Tibial nerve (tissue), 4 donors: ENCODE results near the gene DCTN3. TPM values are rescaled to one million over a fixed set of nuclear protein-coding genes. Genes with fewer than 3 reads are reported as not detected.

Experiments
- DNase-seq, 2 donors: peaks; one replicate each; pipeline ENCODE4 v3.0.0-alpha.2; 2019; ENCODE audit warnings: low spot score in 2 of 2
- H3K27ac ChIP-seq, 4 donors: fragments of 200-600 bp; sonication (generic) in 3 of 4; one replicate each; pipeline ENCODE4 v1.5.1; 2017 to 2019; ENCODE audit warnings: mild to moderate bottlenecking in 1 of 4
- H3K27me3 ChIP-seq, 2 donors: fragments of 200-600 bp; sonication (generic) in 1 of 2; one replicate each; pipeline versions ENCODE4 v1.5.1 to v1.6.0; 2017 to 2019
- H3K36me3 ChIP-seq, 3 donors: fragments of 200-600 bp; sonication (generic); one replicate each; pipeline ENCODE4 v1.5.1; 2018 to 2019
- H3K4me1 ChIP-seq, 4 donors: fragments of 200-600 bp; sonication (generic) in 3 of 4; one replicate each; pipeline ENCODE4 v1.5.1; 2017 to 2019
- H3K4me3 ChIP-seq, 4 donors: fragments of 200-600 bp; sonication (generic) in 3 of 4; one replicate each; pipeline ENCODE4 v1.5.1; 2017 to 2019; ENCODE audit warnings: mild to moderate bottlenecking in 1 of 4, moderate library complexity in 1 of 4
- H3K9me3 ChIP-seq, 4 donors: fragments of 200-600 bp; sonication (generic) in 3 of 4; one replicate each; pipeline ENCODE4 v1.5.1; 2017 to 2019
- EP300 ChIP-seq, 2 donors: sonication (generic); formaldehyde crosslinking; IDR thresholded peaks; one replicate each; pipeline ENCODE4 v1.6.1; 2017; ENCODE audit warnings: antibody characterized with exemption in 2 of 2, mild to moderate bottlenecking in 1 of 2
- POLR2A ChIP-seq, 2 donors: fragments of 450-650 bp; IDR thresholded peaks; one replicate each; pipeline ENCODE4 v1.6.1; 2017; ENCODE audit warnings: antibody characterized with exemption in 2 of 2, mild to moderate bottlenecking in 2 of 2, moderate library complexity in 2 of 2
- WGBS, 2 donors: methylation state at CpG; one replicate each; pipeline ENCODE4 v1.1.5; 2018; 5-methylcytosine and 5-hydroxymethylcytosine counted together
- total RNA-seq, 4 donors: library from RNA; depleted of rRNA; stranded (reverse); fragments of >200 nt; gene quantifications; one replicate each; pipeline ENCODE4 v1.1.0, GENCODE V29; 2016
- TF ChIP-seq, protein P1 (sequence below), 5 experiments: fragments of 200-600 bp in 3 of 5; fragments of 450-650 bp in 2 of 5; sonication (generic) in 3 of 5; IDR thresholded peaks; one replicate each; pipeline ENCODE4 v1.5.1; 2016 to 2019; ENCODE audit warnings: antibody characterized with exemption in 5 of 5, mild to moderate bottlenecking in 3 of 5, moderate library complexity in 2 of 5

Gene DCTN3
- total RNA-seq, 4 donors from 2014 or later = 64.7 to 87.5 (median 73.7) TPM

- no peak for DNase-seq
- Histone ChIP-seq H3K27ac (peak overlapping the region in 3 of 4 donors; percentile 40 to 100 (median 99)), H3K36me3 (peaks cover 0 to 46% (median 0%) of the 10 kb centered on the region in 3 donors), H3K4me3 (no peak overlapping the region), H3K27me3 (no peaks in the 10 kb centered on the region), H3K4me1 (peaks cover 0 to 30% (median 7%) of the 10 kb centered on the region in 4 donors), H3K9me3 (no peaks in the 10 kb centered on the region)
- TF ChIP-seq EP300 (IDR thresholded peaks at IDR 0.05) (no peak), POLR2A (IDR thresholded peaks at IDR 0.05) (no peak)
- TF ChIP-seq, protein P1, sequence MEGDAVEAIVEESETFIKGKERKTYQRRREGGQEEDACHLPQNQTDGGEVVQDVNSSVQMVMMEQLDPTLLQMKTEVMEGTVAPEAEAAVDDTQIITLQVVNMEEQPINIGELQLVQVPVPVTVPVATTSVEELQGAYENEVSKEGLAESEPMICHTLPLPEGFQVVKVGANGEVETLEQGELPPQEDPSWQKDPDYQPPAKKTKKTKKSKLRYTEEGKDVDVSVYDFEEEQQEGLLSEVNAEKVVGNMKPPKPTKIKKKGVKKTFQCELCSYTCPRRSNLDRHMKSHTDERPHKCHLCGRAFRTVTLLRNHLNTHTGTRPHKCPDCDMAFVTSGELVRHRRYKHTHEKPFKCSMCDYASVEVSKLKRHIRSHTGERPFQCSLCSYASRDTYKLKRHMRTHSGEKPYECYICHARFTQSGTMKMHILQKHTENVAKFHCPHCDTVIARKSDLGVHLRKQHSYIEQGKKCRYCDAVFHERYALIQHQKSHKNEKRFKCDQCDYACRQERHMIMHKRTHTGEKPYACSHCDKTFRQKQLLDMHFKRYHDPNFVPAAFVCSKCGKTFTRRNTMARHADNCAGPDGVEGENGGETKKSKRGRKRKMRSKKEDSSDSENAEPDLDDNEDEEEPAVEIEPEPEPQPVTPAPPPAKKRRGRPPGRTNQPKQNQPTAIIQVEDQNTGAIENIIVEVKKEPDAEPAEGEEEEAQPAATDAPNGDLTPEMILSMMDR (IDR thresholded peaks at IDR 0.05) = no peak
These were observed 43.0 kb upstream of the DCTN3 start for GRCh38 chr9:34663303-34663605.

DNA sequence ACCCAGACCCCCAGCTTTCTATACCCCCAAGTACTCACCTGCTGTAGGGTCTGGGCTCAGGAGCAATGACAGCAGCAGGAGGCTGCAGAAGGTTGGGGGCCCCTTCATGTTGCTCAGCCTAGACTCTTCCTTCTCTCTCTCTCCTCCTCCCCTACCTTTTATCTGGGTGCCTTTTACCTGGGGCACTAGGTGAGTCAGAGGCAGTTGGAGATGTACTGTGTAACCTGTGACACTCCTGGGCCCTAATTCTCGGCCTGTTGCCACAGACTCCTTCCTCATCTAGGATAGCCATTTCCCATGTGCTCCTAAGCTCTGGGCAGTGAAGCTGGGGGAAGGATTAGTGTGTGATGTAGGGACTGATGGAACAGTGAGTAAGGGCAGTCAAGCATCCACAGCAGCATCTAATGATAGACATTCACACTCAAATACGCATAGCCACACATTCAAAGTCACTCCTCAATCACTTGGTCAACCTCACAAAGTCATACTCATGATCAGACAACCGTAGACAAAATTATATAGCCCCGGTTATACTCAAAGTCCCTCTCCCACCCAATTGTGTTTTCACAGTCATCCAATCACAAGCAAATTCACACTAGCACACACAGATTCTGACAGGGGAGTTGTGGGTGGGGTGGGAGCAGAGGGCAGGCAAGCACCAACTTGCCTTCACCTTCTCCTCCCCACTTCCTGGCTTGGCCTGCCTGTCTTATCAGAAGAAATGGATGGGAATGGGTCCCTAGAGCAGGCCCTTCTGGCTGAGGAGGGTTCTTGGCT is 42.4 kb upstream of the DCTN3 start, which contains the start of gene CCL27:
TSS of gene CCL27 (minus strand) at position 132 of the 777 bp plus-strand sequence. CDS start at position 108, 24 bp downstream.
- Histone ChIP-seq H3K4me3 (no peak within 1 kb of the TSS), H3K36me3 (peaks cover 0 to 41% (median 0%) of the 10 kb centered on the region in 3 donors), H3K27me3 (no peaks in the 10 kb centered on the region), H3K9me3 (no peaks in the 10 kb centered on the region), H3K27ac (peak within 1 kb of the TSS in 3 of 4 donors; percentile 40 to 100 (median 99)), H3K4me1 (peaks cover 0 to 30% (median 7%) of the 10 kb centered on the region in 4 donors)
- TF ChIP-seq, protein P1 (IDR thresholded peaks at IDR 0.05) = no peak
- TF ChIP-seq EP300 (IDR thresholded peaks at IDR 0.05) (no peak), POLR2A (IDR thresholded peaks at IDR 0.05) (no peak)
- 74 to 87% methylated on average over 4 of the region's 4 CpGs for WGBS, 2 donors
- no peak for DNase-seq

- no peak for DNase-seq
- Histone ChIP-seq H3K9me3 (no peaks in the 10 kb centered on the region), H3K27ac (no peak overlapping the region), H3K4me3 (no peak overlapping the region), H3K4me1 (peaks cover 0 to 25% (median 9%) of the 10 kb centered on the region in 4 donors), H3K27me3 (no peaks in the 10 kb centered on the region), H3K36me3 (peaks cover 0 to 38% (median 0%) of the 10 kb centered on the region in 3 donors)
- WGBS, 2 donors = 90 to 94% methylated on average over 8 of the region's 8 CpGs
- TF ChIP-seq POLR2A (IDR thresholded peaks at IDR 0.05) (no peak), EP300 (IDR thresholded peaks at IDR 0.05) (no peak)
- TF ChIP-seq, protein P1 (IDR thresholded peaks at IDR 0.05) = no peak
These were observed 39.4 kb upstream of the DCTN3 start for GRCh38 chr9:34659592-34660253.

DNA sequence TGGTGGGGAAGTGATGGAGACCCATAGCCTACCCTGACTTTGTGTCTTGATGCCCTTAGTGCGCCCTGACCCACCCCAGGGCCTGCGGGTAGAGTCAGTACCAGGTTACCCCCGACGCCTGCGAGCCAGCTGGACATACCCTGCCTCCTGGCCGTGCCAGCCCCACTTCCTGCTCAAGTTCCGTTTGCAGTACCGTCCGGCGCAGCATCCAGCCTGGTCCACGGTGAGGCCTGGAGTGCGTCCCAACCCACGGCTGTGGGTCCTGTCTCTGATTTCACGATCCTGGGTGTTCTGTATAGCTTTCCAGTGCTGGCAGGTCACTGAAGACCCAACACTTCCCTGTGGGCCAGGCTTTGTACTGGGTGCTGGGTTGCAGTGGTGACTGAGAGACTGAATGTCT is 38.2 kb upstream of the DCTN3 start:
- Histone ChIP-seq H3K9me3 (no peaks in the 10 kb centered on the region), H3K4me3 (no peak overlapping the region), H3K27me3 (no peaks in the 10 kb centered on the region), H3K27ac (no peak overlapping the region), H3K36me3 (peaks cover 0 to 38% (median 0%) of the 10 kb centered on the region in 3 donors), H3K4me1 (peaks cover 0 to 25% (median 20%) of the 10 kb centered on the region in 4 donors)
- no peak for DNase-seq
- WGBS, 2 donors = 86 to 87% methylated on average over 7 to 14 of the region's 14 CpGs
- TF ChIP-seq EP300 (IDR thresholded peaks at IDR 0.05) = no peak
- TF ChIP-seq, protein P1 (IDR thresholded peaks at IDR 0.05) = no peak
- TF ChIP-seq POLR2A (IDR thresholded peaks at IDR 0.05) = no peak

DNA sequence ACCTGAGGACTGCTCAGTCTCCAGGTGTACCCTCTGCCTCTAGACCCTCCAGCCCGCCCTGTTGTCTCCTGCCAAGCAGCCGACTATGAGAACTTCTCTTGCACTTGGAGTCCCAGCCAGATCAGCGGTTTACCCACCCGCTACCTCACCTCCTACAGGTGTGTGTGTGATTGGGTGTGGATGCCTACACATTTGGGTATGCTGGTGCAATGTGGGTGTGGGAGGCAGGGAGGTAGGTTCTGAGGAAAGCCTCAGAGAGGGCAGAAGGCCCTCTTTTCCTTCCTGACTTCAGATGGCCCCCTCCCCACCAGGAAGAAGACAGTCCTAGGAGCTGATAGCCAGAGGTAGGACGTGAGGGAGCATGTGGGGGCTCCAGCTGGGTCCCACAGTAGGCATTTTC is 36.7 kb upstream of the DCTN3 start:
- WGBS, 2 donors = 94% methylated on average over 5 of the region's 5 CpGs
- DNase-seq = no peak
- TF ChIP-seq EP300 (IDR thresholded peaks at IDR 0.05) (no peak), POLR2A (IDR thresholded peaks at IDR 0.05) (no peak)
- TF ChIP-seq, protein P1 (IDR thresholded peaks at IDR 0.05) = no peak
- no peaks in the 10 kb centered on the region for H3K27me3 ChIP-seq
- peaks cover 0 to 29% (median 0%) of the 10 kb centered on the region in 3 donors for H3K36me3 ChIP-seq
- H3K9me3 ChIP-seq = no peaks in the 10 kb centered on the region
- no peak overlapping the region for H3K4me3 ChIP-seq
- no peak overlapping the region for H3K27ac ChIP-seq
- peaks cover 0 to 37% (median 34%) of the 10 kb centered on the region in 4 donors for H3K4me1 ChIP-seq
